Activated CD8-positive, alpha-beta memory T cell treated with anti-CD3 and anti-CD28 coated beads, Interleukin-2, amount 50 U/mL, for 4 hours (primary cell): ENCODE results near the gene PODNL1.

Experiments used
- DNase-seq: peaks from one replicate; pipeline ENCODE4 v3.0.0-alpha.2; 2020

PODNL1 gene

DNA sequence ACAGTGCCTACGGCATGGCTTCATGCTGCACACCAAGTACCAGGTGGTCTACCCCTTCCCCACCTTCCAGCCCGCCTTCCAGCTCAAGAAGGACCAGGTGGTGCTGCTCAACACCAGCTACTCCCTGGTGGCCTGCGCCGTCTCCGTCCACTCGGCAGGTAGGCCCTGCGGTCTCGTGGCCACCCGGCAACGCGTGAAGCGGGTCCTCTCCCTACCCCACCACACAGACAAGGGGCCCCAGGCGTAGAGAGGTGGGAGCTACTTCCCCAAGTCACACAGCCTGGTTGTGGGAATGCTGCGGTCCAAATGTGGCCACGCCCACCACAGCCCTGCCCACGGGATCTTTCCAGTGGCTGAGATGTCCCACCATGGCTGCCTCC lies 18.1 kb upstream of the PODNL1 start:
- no peak for DNase-seq

- no peak for DNase-seq
Observed at GRCh38 chr19:13955662-13956364, 17.6 kb upstream of the PODNL1 start.

DNA sequence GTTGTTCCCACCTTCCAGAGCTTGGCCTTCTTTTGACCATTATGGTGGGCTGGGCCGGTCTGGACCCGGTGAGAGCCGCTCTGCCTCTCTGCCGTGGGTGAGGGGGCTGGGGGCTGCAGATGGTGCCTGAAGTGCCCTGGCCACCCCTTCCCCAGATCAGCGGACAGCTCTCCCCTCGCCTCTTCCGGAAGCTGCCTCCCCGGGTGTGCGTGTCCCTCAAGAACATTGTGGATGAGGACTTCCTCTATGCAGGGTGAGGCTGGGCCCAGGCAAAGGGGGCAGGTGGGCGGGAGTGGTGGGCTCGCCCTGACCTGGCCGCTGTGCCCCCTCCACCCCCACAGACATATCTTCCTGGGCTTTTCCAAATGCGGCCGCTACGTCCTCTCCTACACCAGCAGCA lies 16.0 kb upstream of the PODNL1 start:
- no peak for DNase-seq

DNA sequence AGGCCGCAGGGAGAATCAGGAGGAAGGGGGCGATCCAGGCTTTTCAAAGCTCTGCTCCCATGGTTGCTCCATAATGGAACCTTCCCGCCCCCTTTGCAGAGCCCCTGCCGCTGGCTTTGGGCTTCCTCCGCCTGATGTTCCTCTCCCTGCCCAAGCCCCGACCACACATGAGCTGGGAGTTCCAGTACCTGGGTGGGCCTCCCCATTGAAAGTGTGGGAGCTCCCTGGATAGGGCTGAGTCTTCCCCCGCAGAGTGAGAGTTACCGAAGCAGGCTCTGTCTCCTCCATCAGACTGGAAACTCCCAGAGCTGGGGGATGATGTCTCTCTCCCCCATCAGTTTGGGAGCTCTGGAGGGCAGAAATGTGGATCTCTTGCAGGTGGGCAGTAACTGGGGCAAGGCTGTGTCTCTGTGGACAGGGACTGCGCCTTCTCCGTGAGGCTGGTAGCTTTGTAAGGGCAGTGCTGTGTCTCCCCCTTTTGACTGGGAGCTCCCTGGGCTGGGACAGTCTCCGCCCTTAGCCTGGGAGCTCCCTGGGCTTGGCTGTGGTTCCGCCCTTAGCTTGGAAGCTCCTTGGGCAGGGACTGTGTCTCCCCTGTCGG lies 14.8 kb upstream of the PODNL1 start:
- DNase-seq = no peak

DNA sequence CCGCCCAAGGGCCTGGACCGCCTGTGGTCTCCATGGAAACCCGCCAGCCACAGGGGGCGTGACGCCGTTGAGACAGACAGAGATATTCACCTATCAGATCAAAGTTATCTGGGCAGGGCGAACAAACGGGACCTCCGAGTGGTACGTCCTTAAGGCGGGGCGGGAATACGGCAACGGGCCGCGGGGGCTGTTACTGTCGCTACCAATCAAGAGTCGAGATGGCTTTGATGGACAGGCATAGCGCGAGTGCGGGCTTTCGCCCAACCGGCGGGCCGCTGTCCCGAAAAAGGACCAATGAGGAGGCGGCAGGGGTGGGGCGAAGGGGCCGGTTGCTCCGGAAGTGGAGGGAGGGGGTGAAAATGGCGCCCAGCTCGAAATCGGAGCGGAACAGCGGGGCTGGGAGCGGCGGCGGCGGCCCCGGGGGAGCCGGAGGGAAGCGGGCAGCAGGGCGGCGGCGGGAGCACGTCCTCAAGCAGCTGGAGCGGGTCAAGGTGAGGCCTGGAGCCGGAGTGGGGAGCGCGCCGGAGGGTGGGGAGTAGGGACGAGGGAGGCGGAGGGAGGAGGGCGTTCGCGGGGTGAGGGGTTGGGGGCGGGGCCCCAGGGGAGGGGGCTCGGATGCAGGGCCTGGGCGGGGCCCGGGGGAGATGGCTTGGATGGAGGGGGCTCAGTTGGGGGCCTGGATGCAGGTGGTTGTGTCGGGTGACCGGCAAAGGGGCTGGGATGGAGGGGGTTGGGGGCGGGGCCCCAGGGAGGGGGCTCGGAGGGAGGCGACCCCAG lies 14.1 kb upstream of the PODNL1 start, which contains the start of gene DCAF15:
Gene DCAF15 (plus strand): TSS at position 356 of the 777 bp plus-strand sequence. CDS start 4 bp downstream, at position 360.
- DNase-seq = peak; percentile 98

GRCh38 chr19:13951799-13952153 lies 13.6 kb upstream of the PODNL1 start:
- no peak for DNase-seq

DNA sequence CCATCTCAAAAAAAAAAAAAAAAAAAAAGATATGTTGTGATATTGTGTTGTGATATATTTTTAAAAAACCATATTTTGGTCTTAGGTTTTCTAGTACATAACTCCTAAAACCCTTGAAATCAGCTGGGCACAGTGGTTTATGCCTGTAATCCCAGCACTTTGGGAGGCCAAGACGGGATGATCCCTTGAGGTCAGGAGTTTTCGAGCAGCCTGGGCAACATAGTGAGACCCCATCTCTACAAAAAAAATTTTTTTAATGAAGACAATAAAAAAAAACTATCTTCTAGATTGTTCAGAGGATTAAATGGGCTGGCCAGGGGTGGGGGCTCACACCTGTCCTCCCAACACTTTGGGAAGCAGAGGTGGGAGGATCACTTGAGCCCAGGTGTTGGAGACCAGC lies 12.8 kb upstream of the PODNL1 start:
- DNase-seq = no peak

GRCh38 chr19:13946414-13946813 lies 8.2 kb upstream of the PODNL1 start:
- no peak for DNase-seq

- no peak for DNase-seq
Observed at GRCh38 chr19:13942023-13942684, 3.9 kb upstream of the PODNL1 start.

DNA sequence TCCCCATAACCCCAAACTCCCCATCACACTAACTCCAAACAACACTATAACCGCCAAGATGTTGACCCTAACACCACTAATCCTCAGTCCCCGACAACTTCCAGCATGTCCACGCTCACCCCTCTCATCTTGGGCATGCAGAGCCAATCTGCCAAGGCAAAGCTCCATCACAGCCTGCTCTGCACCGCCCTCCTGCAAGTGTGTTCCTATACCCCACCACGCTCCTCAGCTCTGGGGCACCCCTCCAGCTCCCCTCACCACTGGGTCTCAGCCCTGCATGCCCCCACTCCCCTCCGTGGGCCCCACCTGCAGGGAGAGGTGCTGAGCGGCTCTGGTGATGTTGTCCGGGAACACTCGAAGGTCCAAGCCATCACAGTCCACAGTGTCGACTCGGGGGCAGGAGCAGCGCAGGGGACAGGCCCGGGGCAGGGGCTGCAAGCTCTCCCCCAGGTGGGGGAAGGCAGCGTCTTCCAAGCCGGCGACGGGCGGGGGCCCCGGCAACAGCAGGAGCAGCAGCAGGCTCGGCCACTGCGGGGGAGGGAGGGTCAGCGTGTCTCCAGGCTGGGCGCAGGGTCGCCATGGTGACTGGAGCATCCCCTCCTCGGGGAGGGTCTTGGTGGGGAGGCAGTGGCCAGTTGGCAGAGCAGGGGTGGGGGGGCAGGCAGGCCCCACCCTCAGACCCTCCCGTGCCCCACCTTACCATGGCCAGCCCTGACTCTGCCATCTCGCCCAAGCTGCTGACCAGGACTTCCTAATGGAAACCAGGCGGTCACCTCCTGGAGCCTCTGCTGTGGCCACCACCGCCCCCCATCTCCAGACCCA lies 527 bp downstream of the PODNL1 start:
- no peak for DNase-seq

DNA sequence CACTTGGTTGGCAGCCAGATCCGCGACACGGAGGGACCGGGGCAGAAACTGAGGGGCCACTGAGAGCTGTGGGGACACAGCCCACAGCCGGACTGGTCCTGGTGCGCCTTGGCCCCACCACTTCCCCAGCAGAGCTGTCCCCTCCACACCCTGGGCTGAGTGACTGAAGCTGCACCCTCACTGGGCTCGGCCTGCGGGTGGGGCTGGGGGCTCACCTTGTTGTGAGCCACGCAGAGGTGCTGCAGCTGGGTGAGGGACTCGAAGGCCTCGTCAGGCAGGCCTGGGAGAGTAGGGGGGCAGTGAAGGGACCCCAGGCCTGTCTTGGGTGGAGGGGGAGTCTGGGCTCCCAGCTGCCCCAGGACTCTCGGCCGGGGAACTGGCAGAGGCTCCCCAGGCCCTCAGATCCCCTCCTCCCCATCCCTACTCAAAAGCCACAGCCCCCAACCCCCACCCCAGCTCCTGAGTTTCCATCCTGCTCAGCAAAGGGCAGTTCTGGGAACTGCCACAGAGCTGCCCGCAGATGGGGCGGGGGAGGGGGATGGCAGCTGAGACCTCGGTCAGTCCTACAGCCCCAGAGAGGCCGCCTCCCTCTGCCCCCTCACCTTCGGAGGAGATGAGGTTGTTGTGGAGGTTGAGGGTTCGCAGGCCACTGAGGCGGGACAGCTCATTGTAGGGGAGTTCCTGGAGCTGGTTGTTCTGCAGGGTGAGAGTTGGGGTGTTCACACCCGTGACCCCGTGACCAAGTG lies 2.3 kb downstream of the PODNL1 start:
- no peak for DNase-seq

DNA sequence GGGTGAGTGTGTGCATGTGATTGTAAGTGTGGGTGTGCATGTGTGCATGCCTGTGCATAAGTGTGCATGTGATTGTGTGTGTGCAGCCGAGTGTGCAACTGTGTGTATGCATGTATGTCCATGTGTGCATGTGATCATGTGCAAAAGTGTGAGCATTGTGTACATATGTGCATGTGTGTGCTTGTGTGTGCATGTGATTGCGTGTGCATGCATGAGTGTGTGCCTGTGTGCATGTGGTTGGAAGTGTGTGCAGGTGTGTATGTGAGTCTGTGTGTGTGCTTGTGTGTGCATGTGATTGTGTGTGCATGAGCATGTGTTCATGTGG lies 3.5 kb downstream of the PODNL1 start:
- DNase-seq = no peak

DNA sequence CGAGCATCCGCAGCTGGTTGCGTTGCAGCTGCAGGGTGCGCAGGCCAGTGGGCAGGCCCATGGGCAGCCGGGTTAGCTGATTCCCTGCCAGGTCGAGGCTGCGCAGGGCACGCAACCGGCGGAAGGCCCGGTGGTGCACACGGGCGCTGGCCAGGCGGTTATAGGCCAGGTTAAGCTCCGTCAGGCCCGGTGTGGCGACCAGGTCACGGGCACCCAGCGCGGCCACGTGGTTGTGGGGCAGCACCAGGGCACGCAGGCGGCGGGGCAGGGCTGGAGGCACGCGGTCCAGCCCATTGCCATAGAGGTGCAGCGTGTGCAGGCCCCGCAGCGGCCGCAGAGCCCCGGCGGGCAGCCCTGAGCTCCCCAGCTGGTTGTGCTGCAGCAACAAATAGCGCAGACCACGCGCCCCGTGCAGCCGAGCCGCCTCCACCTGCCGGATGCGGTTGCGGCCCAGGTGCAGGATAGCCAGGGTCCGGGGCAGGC lies 5.3 kb downstream of the PODNL1 start:
- DNase-seq = no peak

DNA sequence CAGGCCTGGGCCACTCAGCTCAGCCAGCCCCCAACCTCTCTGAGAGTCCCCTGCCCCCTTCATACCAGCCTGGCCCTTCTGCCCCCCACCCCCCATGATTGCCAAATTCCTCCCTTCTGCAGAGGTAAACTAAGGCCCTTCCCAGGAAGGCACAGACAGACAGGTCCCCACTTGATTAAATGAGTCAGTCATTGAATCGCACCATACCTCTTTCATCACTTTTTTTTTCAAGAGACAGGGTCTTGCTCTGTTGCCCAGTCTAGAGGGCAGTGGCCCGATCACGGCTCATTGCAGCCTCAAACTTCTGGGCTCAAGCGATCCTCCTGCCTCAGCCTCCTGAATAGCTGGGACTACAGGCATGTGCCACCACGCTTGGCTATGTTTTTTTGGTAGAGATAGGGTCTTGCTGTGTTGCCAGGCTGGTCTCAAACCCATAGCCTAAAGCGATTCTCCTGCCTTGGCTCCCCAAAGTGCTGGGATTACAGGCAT lies 6.0 kb downstream of the PODNL1 start:
- no peak for DNase-seq

DNA sequence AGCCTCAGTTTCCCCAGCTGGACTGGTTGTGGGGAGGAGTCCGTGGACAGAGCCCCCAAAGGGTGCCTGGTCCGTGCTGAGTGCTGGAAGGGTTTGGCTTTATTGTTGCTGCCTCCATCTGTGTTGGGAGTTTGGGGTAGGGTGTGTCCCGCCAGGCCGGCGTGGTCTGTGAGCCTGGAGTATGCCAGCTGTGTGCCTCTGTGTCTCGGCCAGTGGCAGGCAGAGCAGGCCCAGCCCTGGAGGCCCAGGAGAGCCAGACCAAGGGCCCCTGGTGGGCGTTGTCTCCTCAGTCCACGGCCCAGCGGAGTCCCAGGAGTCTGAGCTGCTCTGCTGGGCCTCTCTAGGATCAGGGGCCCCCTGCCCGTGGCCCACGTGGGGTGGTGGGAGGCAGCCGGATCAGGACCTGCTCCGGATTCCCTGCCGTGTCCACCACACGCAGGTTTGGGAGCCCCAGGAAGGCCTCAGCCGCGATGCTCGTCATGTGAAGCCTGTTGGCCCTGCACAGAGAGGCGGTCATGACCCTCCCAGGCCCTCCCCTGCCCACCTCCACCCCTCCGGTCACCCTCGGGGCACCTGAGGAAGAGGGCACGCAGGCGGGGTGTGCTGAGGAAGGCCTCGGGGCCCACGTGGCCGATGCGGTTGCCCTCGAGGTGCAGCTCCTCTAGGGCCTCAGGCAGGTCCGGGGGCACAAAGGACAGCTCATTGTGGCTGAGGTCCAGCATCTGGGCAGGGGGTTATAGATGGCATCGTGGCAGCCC lies 6.6 kb downstream of the PODNL1 start:
- no peak for DNase-seq

DNA sequence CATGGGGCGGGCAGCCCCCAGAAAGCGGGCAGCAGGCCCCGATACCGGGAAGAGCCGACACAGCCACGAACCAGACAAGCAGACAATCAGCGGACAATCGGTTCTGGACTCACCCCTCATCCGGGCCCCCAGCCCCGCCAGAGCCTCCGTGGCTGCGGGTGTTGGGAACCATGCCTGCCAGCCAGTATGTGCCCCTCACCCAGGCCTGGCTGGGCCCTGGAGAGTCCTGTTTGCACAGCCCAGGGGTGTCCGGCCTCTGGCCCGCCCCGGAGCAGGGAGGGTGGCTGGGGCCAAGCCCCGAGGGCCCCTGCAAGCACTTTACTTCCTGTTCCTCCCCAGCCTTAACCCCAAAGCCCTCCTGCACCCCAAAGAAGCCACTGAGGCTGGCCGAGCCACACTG lies 7.8 kb downstream of the PODNL1 start:
- DNase-seq = no peak

DNA sequence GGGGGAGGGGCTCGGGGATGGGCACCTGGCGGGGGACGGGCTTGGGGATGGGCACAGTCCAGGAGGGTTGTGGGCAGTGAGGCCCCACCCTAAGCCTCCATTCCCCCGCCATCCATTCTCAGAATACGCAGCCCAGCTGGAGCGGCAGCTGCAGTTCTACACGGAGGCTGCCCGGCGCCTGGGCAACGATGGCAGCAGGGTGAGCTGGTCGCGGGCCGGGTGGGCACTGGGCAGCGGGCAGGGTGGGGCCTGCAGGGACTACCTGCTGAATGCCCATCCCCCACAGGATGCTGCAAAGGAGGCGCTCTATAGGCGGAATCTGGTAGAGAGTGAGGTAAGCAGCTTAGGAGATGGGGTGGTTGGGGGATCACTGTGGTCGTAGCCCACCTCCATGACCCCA lies 8.3 kb downstream of the PODNL1 start:
- no peak for DNase-seq

- no peak for DNase-seq
Observed at GRCh38 chr19:13929340-13929739, 8.9 kb downstream of the PODNL1 start.

DNA sequence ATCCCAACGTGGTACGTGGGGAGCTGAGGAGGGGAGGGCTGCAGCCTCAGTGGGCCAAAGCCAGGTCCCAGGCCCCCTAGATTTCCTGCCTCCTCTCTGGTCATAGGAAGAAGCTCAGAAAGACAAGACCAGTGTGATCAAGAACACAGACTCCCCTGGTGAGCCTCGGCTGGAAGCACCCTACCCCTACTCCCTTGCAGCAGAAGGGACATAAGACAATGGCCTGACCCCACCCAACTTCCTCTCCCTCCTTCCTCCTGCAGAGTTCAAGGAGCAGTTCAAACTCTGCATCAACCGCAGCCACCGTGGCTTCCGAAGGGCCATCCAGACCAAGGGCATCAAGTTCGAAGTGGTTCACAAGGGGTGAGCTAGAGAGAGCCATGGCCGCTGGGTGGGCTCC lies 11.5 kb downstream of the PODNL1 start:
- no peak for DNase-seq

DNA sequence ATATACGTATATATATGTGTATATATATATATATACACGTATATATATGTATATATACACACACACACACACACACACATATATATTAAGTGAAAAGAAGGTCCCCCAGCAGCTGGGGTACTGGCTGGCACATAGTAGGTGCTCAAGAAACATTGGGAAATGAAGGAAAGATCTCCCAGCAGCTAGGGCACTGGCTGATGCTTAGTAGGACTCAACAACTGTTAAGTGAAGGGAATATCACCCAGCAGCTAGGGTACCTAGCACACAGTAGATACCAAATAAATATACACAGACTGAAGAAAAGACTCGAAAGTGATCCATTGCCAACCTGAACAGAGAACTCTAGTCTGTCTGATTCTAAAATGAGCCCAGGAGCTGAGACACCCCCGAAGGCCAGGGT lies 12.2 kb downstream of the PODNL1 start:
- no peak for DNase-seq
